ENCODE data around the gene LYSMD2.

Gene LYSMD2

GRCh38 chr15:51687565-51687964 is 49.9 kb downstream of the LYSMD2 start:
- H3K9ac ChIP-seq (ENCODE audit: low read depth, low read length) = no peak overlapping the region
- no peak overlapping the region for H3K27ac ChIP-seq (ENCODE audit: low read depth, low read length)
- H3K9me3 ChIP-seq (ENCODE audit: insufficient read depth, low read depth, low read length) = no peaks in the 10 kb centered on the region
- H3K36me3 ChIP-seq (ENCODE audit: insufficient read depth, low read length) = no peaks in the 10 kb centered on the region; the same call in 1 of the 2 replicates
- WGBS = 10% methylated on average over 1 of the region's 1 CpG
- no peaks in the 10 kb centered on the region for H3K27me3 ChIP-seq (ENCODE audit: insufficient read depth, low read length)
- no peaks in the 10 kb centered on the region for H3K4me1 ChIP-seq (ENCODE audit: insufficient read depth, low read length)
- no peak overlapping the region for H3K4me3 ChIP-seq (ENCODE audit: low read length)

- no peaks in the 10 kb centered on the region for H3K36me3 ChIP-seq (ENCODE audit: insufficient read depth, low read length)
- peaks cover 6% of the 10 kb centered on the region; the same call in 1 of the 2 replicates for H3K4me1 ChIP-seq (ENCODE audit: insufficient read depth, low read length)
- peak within 1 kb of the TSS; percentile 85; the same call in 1 of the 2 replicates for H3K27ac ChIP-seq (ENCODE audit: low read depth, low read length)
- peak within 1 kb of the TSS; percentile 82 for H3K4me3 ChIP-seq (ENCODE audit: low read length)
- H3K27me3 ChIP-seq (ENCODE audit: insufficient read depth, low read length) = peaks cover 3% of the 10 kb centered on the region; the same call in 1 of the 2 replicates
- WGBS = under 1% methylated on average over 37 of the region's 38 CpGs
- no peaks in the 10 kb centered on the region for H3K9me3 ChIP-seq (ENCODE audit: insufficient read depth, low read depth, low read length)
- H3K9ac ChIP-seq (ENCODE audit: low read depth, low read length) = peak within 1 kb of the TSS; percentile 65
Measured at GRCh38 chr15:51681303-51681963, 56.0 kb downstream of the LYSMD2 start, which contains the start of gene SCG3. SCG3 (plus strand) TSS chr15:51681503; CDS start chr15:51681756, 253 bp downstream.

- H3K9me3 ChIP-seq (ENCODE audit: insufficient read depth, low read depth, low read length) = no peaks in the 10 kb centered on the region
- peaks cover 3% of the 10 kb centered on the region; the same call in 1 of the 2 replicates for H3K27me3 ChIP-seq (ENCODE audit: insufficient read depth, low read length)
- peaks cover 6% of the 10 kb centered on the region; the same call in 1 of the 2 replicates for H3K4me1 ChIP-seq (ENCODE audit: insufficient read depth, low read length)
- no peak overlapping the region for H3K9ac ChIP-seq (ENCODE audit: low read depth, low read length)
- H3K27ac ChIP-seq (ENCODE audit: low read depth, low read length) = no peak overlapping the region
- H3K4me3 ChIP-seq (ENCODE audit: low read length) = no peak overlapping the region
- H3K36me3 ChIP-seq (ENCODE audit: insufficient read depth, low read length) = no peaks in the 10 kb centered on the region
- 76% methylated on average over 2 of the region's 2 CpGs for WGBS
Measured at GRCh38 chr15:51680321-51680720, 57.1 kb downstream of the LYSMD2 start.

- 83% methylated on average over 1 of the region's 2 CpGs for WGBS
- Histone ChIP-seq H3K9me3 (ENCODE audit: insufficient read depth, low read depth, low read length) (no peaks in the 10 kb centered on the region), H3K27me3 (ENCODE audit: insufficient read depth, low read length) (peaks cover 3% of the 10 kb centered on the region; the same call in 1 of the 2 replicates), H3K27ac (ENCODE audit: low read depth, low read length) (no peak overlapping the region), H3K36me3 (ENCODE audit: insufficient read depth, low read length) (no peaks in the 10 kb centered on the region), H3K4me1 (ENCODE audit: insufficient read depth, low read length) (peaks cover 6% of the 10 kb centered on the region; the same call in 1 of the 2 replicates), H3K9ac (ENCODE audit: low read depth, low read length) (no peak overlapping the region), H3K4me3 (ENCODE audit: low read length) (no peak overlapping the region)
Measured at GRCh38 chr15:51678096-51678495, 59.4 kb downstream of the LYSMD2 start.

- peaks cover 11% of the 10 kb centered on the region; the same call in 1 of the 2 replicates for H3K4me1 ChIP-seq (ENCODE audit: insufficient read depth, low read length)
- H3K27ac ChIP-seq (ENCODE audit: low read depth, low read length) = no peak overlapping the region
- no peaks in the 10 kb centered on the region for H3K9me3 ChIP-seq (ENCODE audit: insufficient read depth, low read depth, low read length)
- H3K4me3 ChIP-seq (ENCODE audit: low read length) = no peak overlapping the region
- H3K27me3 ChIP-seq (ENCODE audit: insufficient read depth, low read length) = peaks cover 3% of the 10 kb centered on the region; the same call in 1 of the 2 replicates
- no peaks in the 10 kb centered on the region for H3K36me3 ChIP-seq (ENCODE audit: insufficient read depth, low read length)
- 91% methylated on average over 2 of the region's 2 CpGs for WGBS
- H3K9ac ChIP-seq (ENCODE audit: low read depth, low read length) = no peak overlapping the region
Measured at GRCh38 chr15:51677452-51677851, 60.0 kb downstream of the LYSMD2 start.

GRCh38 chr15:51677021-51677420 is 60.4 kb downstream of the LYSMD2 start:
- Histone ChIP-seq H3K9ac (ENCODE audit: low read depth, low read length) (no peak overlapping the region), H3K36me3 (ENCODE audit: insufficient read depth, low read length) (no peaks in the 10 kb centered on the region), H3K4me1 (ENCODE audit: insufficient read depth, low read length) (peaks cover 14% of the 10 kb centered on the region; the same call in 1 of the 2 replicates), H3K9me3 (ENCODE audit: insufficient read depth, low read depth, low read length) (no peaks in the 10 kb centered on the region), H3K4me3 (ENCODE audit: low read length) (no peak overlapping the region), H3K27me3 (ENCODE audit: insufficient read depth, low read length) (peaks cover 3% of the 10 kb centered on the region; the same call in 1 of the 2 replicates), H3K27ac (ENCODE audit: low read depth, low read length) (no peak overlapping the region)
- WGBS = 93% methylated on average over 1 of the region's 1 CpG

GRCh38 chr15:51675234-51675633 is 62.2 kb downstream of the LYSMD2 start:
- H3K4me1 ChIP-seq (ENCODE audit: insufficient read depth, low read length) = peaks cover 15% of the 10 kb centered on the region; the same call in 1 of the 2 replicates
- no peak overlapping the region for H3K27ac ChIP-seq (ENCODE audit: low read depth, low read length)
- H3K9me3 ChIP-seq (ENCODE audit: insufficient read depth, low read depth, low read length) = no peaks in the 10 kb centered on the region
- H3K36me3 ChIP-seq (ENCODE audit: insufficient read depth, low read length) = no peaks in the 10 kb centered on the region
- peaks cover 3% of the 10 kb centered on the region; the same call in 1 of the 2 replicates for H3K27me3 ChIP-seq (ENCODE audit: insufficient read depth, low read length)
- H3K4me3 ChIP-seq (ENCODE audit: low read length) = no peak overlapping the region
- H3K9ac ChIP-seq (ENCODE audit: low read depth, low read length) = no peak overlapping the region
- WGBS = 55% methylated on average over 1 of the region's 1 CpG
